GM10248 (cell line): ENCODE measurements around the gene MTERF4.
A peak's percentile ranks its signal among the peaks of the same experiment; 100 is the strongest.

Experiments used
- CTCF ChIA-PET: fragments of 300-600 bp; sonication (Branson Sonifier 250); formaldehyde crosslinking; extraction: SDS; loops from one replicate; lab custom pipeline; 2021; ENCODE audit warnings: antibody characterized with exemption; lab: Yijun Ruan, JAX
- POLR2A ChIA-PET: fragments of 350-650 bp; sonication (Branson Sonifier 250); formaldehyde crosslinking; extraction: SDS; loops from one replicate; lab custom pipeline; 2020; ENCODE audit warnings: antibody characterized with exemption; lab: Yijun Ruan, JAX
- DNase-seq: peaks from one replicate; pipeline ENCODE4 v3.0.0; 2012; ENCODE audit errors: extremely low spot score
- CTCF ChIP-seq: IDR thresholded peaks from 2 replicates; pipeline ENCODE4 v1.5.1; 2012; ENCODE audit warnings: mild to moderate bottlenecking, low read depth; ENCODE audit errors: extremely low read depth, missing control alignments, control extremely low read depth

The MTERF4 gene

DNA sequence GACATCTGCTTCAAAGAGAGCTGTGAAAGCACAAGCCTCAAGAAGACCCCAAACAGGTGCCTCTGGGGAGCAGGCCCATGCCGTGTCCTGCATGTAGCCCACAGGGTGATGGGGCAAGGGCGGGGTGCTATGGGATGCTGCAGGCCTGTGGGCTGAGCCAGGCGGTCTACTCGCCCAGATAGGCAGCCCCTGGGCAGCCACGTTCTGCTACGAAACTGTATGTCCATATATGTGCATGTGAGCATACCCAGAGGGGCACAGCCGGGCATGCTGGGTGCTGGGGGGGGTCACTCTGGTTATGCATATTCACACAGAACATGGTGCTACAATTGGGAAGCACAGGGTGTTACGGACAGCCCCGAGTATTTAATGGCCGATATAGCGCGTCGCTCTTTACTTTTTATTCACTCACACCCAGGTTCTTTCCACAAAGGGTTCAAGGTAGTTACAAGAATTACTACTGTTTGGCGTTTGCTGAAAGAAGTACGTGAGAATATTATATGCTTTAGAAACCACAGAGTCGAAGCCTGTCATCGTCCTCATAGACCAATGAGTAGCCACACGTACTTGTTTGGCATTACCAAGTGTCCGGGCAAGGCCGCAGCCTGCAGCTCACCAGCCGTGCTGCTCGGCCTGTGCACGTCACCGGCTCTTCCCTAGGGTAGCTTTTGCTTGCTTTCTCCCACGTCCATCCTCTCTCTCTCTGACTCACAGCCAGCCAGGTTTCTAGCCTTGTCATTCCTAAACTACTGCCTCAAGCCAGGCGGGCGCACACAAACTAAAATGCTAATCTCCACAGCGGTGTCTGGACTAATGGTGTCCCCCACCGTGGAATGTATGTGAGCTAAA, 14.4 kb downstream of the MTERF4 start:
- CTCF ChIA-PET = interaction anchor here (0.7 to 5.2 kb wide), 5 partner anchors 9 to 173 kb away, joined by 3 to 32 read pairs (median 3); no protein-coding TSS in a partner anchor
- no peak for TF ChIP-seq CTCF
- peak; percentile 66 for DNase-seq
- POLR2A ChIA-PET = interaction anchor here (1.2 to 1.7 kb wide), 4 partner anchors 12 to 62 kb away, joined by 3 to 8 read pairs (median 5); partner anchors contain the start of genes MTERF4 and PASK

GRCh38 chr2:241084856-241085444, 17.1 kb downstream of the MTERF4 start:
- CTCF ChIA-PET = interaction anchor here (1.6 kb wide), 1 partner anchor 27 kb away, joined by 3 read pairs; no protein-coding TSS in a partner anchor
- no peak for TF ChIP-seq CTCF
- POLR2A ChIA-PET = no interaction called here

GRCh38 chr2:241083091-241083415, 19.0 kb downstream of the MTERF4 start:
- ChIA-PET CTCF (no interaction called here), POLR2A (no interaction called here)
- TF ChIP-seq CTCF = no peak
- no peak for DNase-seq

More at GRCh38 chr2:241084856-241085444, 17.1 kb downstream of the MTERF4 start:
- DNase-seq = no peak

DNA sequence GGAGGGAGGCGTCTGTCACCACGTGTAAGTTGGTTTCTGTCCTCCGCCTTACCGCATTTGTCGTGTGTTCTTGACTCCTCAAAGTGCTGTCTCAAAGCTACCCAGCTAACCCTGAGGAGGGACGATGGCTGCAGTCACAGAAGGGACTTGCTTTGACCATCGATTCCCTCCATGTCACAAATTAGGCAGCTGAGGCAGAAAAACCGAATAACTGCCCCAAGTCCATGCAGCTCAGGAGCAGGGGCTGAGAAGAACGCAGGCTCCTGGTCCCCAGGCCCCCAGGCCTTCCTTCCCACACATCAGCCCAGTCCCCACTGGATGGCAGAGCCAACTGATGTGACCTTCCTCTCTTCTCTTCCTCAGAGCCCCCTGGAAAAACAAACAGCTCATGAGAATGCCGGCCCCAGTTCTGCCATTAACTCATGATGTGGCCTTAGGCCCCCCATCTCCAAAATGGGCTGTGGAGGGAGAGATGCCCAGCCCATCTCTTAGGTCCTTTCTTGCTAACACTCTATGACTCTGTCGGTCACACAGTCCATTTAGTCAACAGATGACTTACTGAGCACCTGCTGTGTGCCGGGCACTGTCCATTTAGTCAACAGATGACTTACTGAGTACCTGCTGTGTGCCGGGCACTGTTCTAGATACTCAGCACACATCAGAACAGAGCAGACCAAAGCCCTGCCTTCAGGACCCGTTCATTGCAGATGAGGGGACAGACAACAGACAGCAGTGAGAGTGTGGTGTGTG, 19.6 kb downstream of the MTERF4 start:
- POLR2A ChIA-PET = no interaction called here

GRCh38 chr2:241081643-241082340, 20.3 kb downstream of the MTERF4 start:
- no peak for TF ChIP-seq CTCF
- CTCF ChIA-PET = no interaction called here
- POLR2A ChIA-PET = no interaction called here
- no peak for DNase-seq

More for the DNA sequence above, 19.6 kb downstream of the MTERF4 start:
- DNase-seq = no peak
- CTCF ChIA-PET = no interaction called here
- TF ChIP-seq CTCF = no peak

DNA sequence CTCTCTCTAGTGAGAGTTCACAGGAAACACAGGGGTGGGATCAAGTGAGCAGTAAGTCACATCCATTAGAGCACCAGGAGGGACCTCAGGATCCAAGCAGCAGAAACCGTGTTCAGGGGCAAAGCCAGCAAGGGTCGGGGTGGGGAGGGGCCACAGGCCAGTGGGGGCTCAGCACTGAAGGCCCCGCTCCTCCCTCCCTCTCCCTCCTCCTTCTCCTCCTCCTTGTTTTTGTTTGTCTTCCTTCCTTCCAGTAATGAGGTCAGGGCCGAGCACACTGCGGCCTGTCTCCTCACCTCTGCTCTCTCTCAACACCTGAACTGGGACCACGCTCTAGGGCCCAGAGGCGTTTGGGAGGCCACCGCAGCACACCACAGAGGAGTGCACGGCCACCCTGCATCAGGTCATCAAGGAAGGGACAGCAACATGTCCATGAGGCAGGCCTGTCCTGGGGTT, 20.9 kb downstream of the MTERF4 start:
- DNase-seq = no peak
- ChIA-PET CTCF (no interaction called here), POLR2A (no interaction called here)
- no peak for TF ChIP-seq CTCF
